Astrocyte (in vitro differentiated cells and primary cell): ENCODE measurements around the gene AHNAK2.

ENCODE experiments used
- EZH2 ChIP-seq: IDR thresholded peaks from 2 replicates; pipeline ENCODE4 v1.6.1; 2012; ENCODE audit warnings: mild to moderate bottlenecking, low read length, inconsistent platforms; ENCODE audit not compliant: insufficient read depth
- TF ChIP-seq, protein P1 (sequence below): IDR thresholded peaks from 2 replicates; pipeline ENCODE4 v1.5.1; 2011; ENCODE audit warnings: low read depth, mild to moderate bottlenecking, inconsistent platforms, low read length, moderate library complexity; ENCODE audit not compliant: insufficient read depth

GRCh38 chr14:104981699-104982541 is 3.7 kb upstream of the AHNAK2 start:
- TF ChIP-seq, protein P1, sequence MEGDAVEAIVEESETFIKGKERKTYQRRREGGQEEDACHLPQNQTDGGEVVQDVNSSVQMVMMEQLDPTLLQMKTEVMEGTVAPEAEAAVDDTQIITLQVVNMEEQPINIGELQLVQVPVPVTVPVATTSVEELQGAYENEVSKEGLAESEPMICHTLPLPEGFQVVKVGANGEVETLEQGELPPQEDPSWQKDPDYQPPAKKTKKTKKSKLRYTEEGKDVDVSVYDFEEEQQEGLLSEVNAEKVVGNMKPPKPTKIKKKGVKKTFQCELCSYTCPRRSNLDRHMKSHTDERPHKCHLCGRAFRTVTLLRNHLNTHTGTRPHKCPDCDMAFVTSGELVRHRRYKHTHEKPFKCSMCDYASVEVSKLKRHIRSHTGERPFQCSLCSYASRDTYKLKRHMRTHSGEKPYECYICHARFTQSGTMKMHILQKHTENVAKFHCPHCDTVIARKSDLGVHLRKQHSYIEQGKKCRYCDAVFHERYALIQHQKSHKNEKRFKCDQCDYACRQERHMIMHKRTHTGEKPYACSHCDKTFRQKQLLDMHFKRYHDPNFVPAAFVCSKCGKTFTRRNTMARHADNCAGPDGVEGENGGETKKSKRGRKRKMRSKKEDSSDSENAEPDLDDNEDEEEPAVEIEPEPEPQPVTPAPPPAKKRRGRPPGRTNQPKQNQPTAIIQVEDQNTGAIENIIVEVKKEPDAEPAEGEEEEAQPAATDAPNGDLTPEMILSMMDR, result no peak
- no peak for TF ChIP-seq EZH2
